AG08396 (cell line): ENCODE results near the gene SLC24A3.

Experiments used
- DNase-seq: peaks from one replicate; pipeline ENCODE4 v3.0.0; 2012; ENCODE audit warnings: low spot score, mixed read lengths

Gene SLC24A3

DNA sequence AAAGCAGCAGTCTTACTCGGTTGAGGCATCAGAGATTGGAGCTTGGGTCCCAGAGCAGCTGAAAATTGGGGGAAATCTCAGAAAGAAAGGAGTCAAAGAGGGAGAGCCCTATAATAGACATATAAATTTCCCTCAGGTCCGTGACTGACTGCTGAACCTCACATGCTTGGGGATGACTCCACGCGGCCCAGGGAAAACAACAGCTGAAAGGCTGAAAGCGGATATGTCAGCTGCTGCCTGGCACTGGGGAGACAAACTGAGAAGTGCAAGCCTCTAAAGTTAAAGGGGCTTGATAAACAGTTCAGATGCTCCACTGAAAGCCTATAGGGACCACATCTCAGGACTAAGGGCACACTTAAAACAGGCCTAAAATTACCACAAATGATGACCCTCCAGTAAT lies 289.7 kb downstream of the SLC24A3 start:
- DNase-seq, result no peak

DNA sequence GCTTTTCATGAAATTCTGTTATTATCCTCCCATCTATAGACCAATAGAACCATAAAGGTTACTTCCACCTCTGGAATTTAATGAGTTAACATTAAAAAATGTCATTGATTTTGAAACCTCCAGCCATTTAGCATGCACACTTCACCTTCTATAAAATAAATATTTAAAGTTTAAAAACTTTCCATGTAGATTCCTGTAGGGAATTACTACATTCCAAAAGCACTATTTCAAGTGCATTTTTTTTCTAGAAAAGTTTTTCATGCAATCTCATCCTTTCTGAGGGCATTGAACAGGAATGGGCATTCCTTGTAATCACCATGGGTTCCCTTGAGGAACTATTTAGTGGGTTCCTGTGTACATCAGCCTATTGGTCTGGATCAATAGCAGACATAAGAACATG lies 291.8 kb downstream of the SLC24A3 start:
- no peak for DNase-seq

DNA sequence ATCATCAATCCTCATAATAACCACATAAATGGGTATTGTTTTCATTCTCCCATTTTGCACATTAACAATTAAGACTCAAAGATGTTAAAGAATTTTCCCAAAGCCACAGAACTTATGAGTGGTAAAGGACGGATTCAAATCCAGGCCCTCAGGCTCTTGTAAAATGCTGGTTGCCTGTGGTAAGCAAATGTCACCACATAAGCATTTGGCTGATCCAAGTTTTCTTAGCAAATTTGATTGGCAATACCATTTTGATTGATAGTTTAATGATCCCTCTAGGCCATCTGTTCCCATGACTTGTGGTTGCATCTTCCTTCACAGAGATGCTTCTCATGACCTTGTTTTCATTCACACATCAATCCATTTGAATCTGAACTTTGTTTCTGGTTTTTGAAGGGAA lies 293.6 kb downstream of the SLC24A3 start:
- no peak for DNase-seq

DNA sequence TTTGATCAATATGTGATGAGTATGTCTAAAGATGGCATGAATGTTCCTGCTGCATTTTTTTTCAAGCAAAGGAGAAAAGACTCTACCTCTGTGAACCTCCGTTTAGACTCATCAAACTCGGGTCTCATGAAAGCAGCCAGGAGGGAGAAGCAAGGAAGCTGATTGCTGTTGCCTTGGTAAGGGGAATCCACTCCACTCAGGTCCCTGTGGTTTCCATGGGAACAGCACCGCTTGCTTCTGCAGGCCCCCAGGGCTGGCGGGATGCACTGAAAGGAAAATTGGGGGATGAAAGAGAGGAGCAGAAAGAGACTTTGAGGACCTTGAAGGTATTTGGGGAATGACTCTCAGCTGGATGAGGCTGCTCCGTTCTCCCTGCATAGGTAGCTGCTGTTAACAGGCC lies 296.0 kb downstream of the SLC24A3 start:
- no peak for DNase-seq

DNA sequence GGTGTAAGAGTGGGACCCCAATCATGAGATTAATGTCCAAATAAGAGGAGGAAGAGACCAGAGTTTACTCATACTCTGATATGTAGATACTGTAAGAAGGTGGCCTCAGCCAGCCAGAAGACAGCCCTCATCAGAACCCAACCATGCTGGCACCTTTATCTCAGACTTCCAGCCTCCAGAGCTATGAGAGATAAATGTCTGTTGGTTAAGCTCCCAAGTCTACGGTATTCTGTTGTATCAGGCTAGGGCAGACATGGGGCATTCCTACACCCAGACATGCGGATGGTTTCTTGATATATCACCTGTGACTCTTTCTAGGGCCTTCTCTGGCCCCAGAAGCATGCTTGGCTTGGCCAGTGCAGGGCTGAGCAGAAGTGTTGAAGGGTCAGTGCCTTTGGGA lies 298.2 kb downstream of the SLC24A3 start:
- no peak for DNase-seq

DNA sequence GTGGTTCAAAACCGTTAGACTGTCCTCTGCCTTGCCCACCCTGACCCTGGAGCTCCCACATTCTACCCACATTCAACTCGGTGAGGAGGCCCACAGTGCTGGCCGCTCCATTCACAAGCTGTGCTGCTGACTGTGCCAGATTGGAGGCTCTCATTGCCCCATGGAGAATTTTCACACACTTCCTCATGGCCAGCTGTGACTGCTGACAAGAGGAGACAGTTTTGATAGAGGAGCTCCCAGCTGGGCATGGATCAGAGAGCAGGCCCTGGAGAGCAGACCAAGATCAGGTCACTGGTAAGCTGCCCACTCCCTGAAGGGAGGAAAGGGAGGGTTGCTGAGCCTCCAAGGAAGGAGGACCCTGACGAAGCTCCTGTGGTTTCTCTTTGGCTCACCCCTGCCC lies 299.5 kb downstream of the SLC24A3 start:
- DNase-seq, result no peak

DNA sequence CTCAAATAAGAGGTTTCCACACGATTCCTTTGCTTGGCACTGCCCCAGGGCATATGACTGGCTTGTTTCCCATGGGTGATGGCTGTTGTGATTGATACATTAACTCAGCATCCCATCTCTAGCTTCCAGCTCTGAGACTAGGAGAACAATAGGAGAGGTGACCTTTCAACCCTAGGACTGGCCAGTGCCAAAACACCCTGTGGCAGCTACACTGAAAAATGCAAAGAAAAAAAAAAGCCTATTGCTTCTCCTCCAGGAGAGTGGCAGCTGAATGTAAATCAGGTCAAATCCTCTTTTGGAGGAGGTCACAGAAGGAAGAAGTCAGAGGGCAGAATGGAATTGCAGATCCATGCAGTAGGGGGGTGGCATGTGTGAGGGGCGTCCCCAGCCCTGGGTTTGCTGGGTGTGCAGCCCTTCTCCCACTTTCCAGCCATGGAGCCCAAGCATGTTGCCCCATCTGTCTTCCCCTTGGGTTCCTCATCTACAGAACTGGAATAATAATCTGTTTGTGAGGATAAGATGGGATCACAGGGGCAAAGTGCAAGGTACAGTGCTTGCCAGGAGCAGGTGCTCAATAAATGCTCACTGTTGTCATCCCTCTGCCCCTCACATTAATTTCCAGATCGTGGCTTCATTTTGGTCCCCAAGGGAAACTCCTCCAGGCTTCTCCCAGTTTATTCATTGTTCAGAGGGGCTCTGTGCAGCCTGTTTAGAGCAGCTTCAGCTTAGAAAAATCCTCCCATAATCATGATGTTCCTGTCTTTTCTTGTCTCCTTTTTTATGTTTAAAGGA lies 300.6 kb downstream of the SLC24A3 start:
- DNase-seq, result no peak

DNA sequence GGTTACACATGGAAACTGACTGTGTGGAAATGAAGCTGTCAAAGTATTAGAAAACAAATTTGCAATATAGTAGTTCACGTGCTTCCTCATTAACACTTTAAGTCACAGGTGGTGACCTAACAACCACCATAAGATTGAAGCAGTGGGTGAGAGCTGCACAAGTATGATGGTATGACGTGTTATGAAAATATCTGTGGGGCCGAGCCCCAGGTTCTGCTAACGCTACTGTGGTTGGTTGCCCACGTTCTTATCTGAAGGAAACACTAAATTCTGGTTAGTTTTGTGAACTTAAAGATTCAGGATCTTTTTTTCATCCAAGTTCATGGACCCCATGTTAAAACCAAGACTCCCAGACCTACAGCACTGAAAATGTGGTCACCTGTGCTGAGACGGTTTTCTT lies 302.6 kb downstream of the SLC24A3 start:
- no peak for DNase-seq

DNA sequence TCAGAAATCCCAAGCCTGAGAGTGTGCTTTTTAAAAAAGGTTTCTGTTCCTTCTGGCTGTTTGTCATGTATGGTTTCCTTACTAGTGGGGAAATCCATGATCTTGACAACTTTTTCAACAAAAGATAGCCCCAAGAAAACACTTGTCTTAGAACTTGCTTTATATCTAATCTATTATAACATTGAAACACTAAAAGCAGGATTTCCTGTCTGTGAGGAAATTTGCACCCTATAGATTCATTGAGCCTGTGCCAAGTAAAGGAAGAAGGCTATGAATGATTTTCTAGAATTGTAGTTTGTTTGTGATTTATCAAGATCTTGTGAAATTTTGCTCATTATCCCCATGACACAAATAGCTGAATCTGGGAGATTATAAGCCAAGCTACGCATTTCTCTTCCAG lies 307.0 kb downstream of the SLC24A3 start:
- no peak for DNase-seq

DNA sequence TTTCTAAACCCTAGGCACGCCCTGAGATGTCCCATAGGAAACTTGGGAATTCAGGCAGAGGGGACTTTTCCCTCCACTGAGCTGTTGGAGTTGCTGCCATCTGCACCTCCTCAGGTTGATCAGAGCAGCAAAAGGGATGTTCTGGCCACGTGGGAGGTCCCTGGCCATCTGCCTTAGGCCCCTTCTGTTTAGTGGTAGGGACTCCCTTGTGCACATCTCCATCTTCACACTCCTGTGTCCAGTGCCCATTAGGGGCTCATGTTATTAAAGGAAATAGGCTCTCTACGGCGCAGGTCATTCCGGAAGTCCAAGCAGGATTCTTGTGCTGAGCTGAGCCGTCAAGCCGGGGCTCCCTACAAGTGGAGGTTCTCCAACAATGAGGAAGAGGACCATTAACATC lies 307.8 kb downstream of the SLC24A3 start:
- DNase-seq, result no peak

DNA sequence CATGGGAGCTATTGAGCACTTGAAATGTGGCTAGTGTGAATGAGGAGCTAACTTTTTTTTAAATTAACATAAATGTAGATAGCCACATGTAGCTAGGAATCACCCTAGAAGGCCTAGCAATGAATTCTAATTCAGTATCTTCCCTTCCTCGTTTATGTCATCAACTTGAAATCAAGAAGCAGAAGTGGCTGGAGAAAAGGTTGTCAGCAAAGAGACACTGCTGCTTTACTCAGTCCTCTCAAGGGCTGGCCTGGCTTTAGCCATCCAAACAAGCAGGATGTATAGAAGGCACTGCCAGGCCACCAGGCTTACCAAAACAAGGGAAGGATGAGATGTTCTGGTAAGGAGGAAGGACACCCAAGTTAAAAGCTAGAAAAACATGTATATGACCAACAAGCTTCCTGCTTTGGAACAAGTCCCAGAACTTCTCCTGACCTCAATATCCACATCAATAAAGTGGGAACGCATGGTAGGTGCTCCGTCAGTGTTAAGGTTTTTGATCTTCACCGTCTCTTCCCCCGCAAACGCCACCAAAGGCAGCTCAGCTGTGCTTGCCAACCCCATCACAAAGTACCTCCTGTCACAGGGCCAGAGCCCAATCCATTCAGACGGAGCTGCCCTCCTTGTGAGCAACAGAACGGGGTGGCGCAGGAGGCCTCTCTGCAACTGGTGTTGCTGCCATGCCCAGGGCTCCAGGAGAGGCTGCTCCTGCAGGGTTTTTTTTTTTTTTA lies 309.8 kb downstream of the SLC24A3 start:
- no peak for DNase-seq

DNA sequence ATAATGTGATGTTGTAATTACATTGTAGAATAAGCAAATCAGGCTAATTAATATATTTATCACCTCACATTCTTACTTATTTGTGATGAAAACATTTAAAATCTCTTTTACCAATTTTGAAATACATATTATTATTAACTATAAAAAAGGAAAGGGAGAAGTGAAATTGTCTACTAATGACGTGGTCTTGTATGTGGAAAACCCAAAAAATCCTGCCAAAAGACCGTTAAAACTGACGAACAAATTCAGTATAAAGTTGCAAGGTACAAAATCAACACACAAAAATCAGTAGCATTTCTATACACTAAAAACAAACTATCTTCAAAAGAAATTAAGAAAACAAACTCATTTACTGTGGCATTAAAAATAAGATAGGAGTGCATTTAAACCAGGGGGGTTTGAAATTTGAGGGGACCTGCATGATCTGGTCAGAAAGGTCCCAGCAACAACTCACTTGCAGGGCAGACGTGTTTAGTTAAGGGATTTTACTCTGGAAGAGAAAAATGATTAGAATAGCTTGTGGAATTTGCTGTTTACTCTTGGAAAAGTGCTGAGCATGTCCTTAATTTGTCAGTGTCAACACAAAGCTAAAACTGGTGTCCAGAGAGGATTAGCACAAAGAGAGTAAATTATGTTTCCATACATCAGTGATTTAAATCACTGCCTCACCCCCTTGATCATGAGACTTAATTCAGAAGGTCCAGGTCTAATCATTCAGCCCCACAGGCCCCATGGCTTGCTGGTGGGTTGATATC lies 310.6 kb downstream of the SLC24A3 start:
- no peak for DNase-seq

DNA sequence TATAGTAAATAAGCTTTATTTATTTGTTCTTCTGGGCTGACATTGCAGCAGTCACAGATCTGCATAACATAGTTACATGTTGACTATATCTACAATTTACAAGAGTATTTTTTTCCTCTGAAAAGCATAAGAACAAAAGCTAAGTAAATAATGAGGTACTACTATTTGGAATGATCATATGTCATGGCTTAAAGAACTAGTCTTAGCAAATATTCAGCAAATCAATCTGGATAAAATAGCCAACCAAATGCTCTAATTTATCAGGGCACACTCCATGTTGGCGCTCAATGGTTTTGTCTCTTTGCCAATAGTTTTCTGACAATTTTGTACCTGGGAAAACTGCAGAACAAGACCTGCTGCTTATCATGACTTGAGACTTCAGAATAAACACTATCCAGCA lies 312.2 kb downstream of the SLC24A3 start:
- DNase-seq, result no peak

DNA sequence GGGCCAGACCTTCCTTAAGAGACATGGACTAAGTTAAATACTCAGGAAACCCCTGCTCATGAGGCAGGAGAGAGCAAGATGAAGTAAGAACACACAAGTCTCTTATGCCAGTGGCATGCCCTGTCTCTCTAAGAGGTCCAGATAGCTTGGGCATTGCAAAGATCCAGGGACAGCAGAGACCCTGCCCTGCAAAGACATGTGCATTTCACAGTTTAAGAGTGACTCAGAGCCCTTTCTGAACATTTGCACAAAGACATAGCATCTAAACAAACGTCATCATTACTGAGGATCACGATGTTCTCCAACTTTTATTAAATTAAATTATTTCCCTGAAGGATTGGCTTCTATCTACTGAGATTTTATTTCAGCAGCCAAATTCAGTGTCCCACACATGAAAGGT lies 315.1 kb downstream of the SLC24A3 start:
- no peak for DNase-seq

DNA sequence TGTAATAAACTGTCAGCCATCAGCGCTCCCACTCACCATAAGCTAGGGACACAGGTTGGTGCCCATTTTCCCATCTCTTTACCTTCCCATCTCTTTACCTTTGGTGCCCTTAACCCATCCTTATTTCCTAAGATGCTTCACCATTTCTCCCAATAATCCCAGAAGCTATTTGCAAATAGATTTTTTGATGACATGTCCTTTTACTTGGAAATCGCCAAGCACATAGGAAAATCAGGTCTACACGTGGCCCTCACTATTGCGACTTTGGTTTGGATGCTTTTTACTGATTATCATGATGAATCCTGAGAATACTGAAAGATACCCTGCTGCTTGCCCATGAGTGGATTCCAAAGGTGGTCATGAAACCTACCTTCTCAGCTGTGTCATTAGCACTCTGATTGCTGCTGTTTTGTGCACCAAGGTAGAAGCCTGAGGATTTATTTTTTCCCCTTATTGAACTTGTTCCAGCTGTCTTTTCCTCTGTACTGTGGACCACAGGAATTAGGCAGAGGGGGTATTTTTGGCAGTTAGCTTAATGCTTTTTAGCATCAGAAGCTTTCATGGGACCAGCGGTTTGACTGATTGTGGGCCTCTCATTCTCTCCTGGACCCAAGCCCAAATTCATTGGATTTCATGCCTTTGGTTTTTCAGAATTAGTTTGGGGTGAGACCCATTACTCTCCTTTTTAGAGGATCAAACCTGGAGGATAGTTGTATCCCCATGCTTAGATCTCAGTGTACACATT lies 316.0 kb downstream of the SLC24A3 start:
- no peak for DNase-seq

DNA sequence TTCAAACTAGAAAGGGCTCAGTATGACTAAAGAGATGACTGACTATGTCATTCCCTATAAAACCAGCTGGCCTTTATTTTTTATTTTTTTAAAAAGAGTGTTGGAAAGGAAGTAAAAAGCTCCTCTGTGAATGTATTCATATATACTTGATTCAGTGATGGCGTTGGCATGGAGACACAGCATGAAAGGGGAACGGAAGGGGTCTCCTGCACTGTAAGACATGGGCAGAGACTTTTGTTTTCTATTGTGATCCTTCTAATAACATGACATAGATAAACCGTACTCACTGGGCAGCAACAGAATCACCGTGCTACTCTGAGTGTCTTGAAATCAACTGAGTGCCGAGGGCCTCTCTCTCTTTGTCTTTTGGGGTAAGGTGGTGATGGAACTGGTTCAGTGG lies 317.6 kb downstream of the SLC24A3 start:
- DNase-seq, result no peak

DNA sequence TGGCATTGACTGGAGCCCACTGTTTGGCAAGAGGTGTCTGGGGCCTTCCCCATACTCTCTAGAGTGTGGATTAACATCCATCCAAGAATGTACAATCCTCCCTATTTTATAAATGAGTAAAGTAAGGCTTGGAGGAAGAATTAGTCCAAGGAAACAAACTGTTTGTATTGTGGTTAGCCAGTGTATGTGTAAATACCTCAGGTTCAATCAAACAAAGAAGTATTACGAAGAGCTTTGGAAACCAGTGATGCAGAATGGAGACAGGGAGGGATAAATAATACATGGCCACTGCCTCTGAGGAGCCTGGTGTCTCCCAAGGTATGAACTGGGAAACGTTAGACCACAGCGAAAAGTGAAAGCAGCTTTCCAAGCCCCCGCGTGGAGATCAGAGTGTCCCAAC lies 319.0 kb downstream of the SLC24A3 start:
- no peak for DNase-seq

DNA sequence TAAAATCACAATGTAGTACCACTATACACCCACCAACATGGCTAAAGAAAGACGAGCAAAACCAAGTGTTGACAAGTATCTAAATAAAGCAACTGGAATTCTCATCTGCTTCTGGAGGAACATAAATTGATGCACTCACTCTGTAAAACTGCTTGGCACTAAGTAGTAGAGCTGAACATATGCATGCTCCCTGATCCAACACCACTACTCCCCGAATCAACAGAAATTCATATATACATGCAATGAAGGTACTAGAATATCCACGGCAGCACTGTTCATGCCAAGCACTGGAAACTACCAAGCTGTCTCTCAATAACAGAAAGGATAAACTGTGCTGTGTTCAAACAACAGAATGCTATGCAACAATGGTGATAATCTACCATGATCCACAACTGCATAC lies 326.1 kb downstream of the SLC24A3 start:
- no peak for DNase-seq

DNA sequence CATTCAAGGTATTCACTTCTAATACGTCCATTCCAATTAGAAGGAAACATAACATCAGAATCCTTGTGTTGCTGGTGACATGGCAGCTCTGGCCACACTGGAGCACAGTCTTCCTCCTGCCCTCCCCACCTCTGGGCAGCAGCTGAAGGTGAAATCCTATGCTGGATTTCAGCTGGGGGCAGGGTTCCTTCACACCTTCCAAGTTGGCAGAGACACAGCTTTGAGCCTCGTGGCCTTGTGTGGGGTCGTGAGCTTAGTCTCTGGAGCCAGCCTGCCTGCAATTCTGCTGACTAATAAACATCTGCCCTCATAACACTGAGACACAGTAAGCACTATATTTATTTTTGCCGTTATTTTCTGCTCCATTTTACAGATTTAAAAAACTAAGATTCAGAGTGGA lies 326.7 kb downstream of the SLC24A3 start:
- no peak for DNase-seq

DNA sequence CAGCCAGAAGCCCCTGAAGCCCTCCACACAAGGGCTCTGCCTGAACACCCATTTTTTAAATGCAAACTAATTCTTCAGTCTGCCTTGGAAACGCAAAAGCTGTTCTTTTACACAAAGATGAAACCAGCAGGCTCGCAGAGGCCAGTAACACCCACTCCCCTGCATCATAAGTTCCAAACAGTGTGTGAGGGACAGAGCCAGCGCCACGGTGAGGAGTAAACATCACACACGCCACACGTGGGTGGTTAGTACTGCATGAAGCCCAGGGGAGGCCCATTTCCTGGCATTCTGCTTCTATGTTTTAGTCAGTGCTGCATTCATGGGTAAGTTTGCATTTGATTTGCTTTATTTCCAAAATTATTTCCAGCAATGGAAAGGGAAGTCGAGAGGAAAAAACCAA lies 327.9 kb downstream of the SLC24A3 start:
- no peak for DNase-seq

DNA sequence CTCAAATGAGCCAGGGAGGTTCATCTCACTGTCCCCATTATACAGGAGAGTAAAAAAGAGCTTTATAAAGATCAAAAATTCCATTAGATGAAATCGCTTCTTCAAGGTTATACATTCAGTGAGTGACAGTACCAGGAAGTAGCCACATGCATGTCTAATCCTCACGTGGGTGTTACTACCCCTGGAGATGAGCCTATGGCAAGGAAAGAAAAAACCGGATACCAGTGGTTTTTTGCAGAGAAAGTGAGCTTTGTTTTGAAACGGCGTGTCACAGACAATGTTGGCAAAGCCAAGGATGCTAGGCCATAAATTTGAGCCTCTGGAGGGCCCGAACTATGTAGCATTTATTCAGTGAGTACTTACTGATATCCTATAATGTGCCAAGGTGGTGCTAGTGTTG lies 330.7 kb downstream of the SLC24A3 start:
- DNase-seq, result no peak

DNA sequence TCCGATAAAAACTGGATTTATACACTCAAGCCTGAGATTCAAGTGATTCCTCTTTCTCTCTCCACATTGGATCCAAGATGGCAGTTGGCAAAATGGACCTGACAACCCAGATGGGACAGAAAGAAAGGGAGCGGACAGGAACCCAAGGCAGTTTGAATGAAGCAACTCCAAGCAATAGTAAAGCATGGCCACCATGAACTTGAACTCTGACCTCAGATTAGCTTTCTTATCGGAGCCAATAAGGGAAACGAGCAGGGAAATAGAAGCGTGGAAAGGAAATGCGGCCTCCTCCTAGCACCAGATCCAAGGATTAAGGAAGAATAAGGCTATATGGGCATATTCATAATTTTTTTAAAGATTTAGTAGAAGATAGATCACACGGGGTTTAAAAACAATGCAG lies 332.2 kb downstream of the SLC24A3 start:
- DNase-seq, result no peak
